PC-3 (cell line): ENCODE results near the gene DPH5. TPM values are rescaled to one million over a fixed set of nuclear protein-coding genes. Genes with fewer than 3 reads are reported as not detected.

ENCODE experiments used
- ATAC-seq: fragments of 200-7000 bp; cut with Tn5 transposase; 2 replicates; pipeline ENCODE4 v1.9.1; 2020; ENCODE audit warnings: mild to moderate bottlenecking, moderate library complexity
- BruUV-seq: library from RNA; stranded (reverse); fragments of 400-500 nt; replicated peaks from 2 replicates; lab custom pipeline; 2021; lab: Mats Ljungman, UMichigan
- CTCF ChIA-PET: fragments of 300-600 bp; sonication (Branson Sonifier 250); formaldehyde crosslinking; loops from one replicate; lab custom pipeline; 2022; ENCODE audit warnings: antibody characterized with exemption; lab: Charles Lee
- POLR2A ChIA-PET: fragments of 300-600 bp; sonication (Branson Sonifier 250); formaldehyde crosslinking; loops from one replicate; lab custom pipeline; 2022; ENCODE audit warnings: antibody characterized with exemption; ENCODE audit not compliant: unreplicated experiment; lab: Charles Lee
- DNase-seq: peaks from one replicate; pipeline ENCODE4 v3.0.0-alpha.2; 2015
- H2AFZ ChIP-seq: fragments of 300-600 bp; sonication (generic); 2 replicates; pipeline ENCODE4 v1.6.0; 2016; ENCODE audit warnings: antibody characterized with exemption, low read length
- H3F3A ChIP-seq: fragments of 300-600 bp; sonication (generic); one replicate; pipeline ENCODE4 v1.6.0; 2017; ENCODE audit warnings: antibody characterized with exemption, low read length, control low read depth, mild to moderate bottlenecking; ENCODE audit not compliant: unreplicated experiment
- H3K27ac ChIP-seq: fragments of 300-600 bp; sonication (generic); 2 replicates; pipeline ENCODE4 v1.5.1; 2016; ENCODE audit warnings: mild to moderate bottlenecking, low read length
- H3K27me3 ChIP-seq: fragments of 300-600 bp; sonication (generic); 2 replicates; pipeline ENCODE4 v1.6.1; 2016; ENCODE audit warnings: low read length, mixed read lengths
- H3K36me3 ChIP-seq: fragments of 300-600 bp; sonication (generic); 2 replicates; pipeline ENCODE4 v1.6.1; 2016; ENCODE audit warnings: low read depth, mixed run types, low read length, mixed read lengths
- H3K4me1 ChIP-seq: fragments of 300-600 bp; sonication (generic); 2 replicates; pipeline ENCODE4 v1.5.1; 2016; ENCODE audit warnings: low read length; ENCODE audit not compliant: insufficient read depth
- H3K4me2 ChIP-seq: fragments of 300-600 bp; sonication (generic); 2 replicates; pipeline ENCODE4 v1.6.0; 2016; ENCODE audit warnings: low read length
- H3K4me3 ChIP-seq: fragments of 300-600 bp; sonication (generic); 2 replicates; pipeline ENCODE4 v1.5.1; 2016; ENCODE audit warnings: mild to moderate bottlenecking, low read length, mixed read lengths
- H3K79me2 ChIP-seq: fragments of 300-600 bp; sonication (generic); 2 replicates; pipeline ENCODE4 v1.6.1; 2017; ENCODE audit warnings: low read length, mixed read lengths
- H3K9ac ChIP-seq: fragments of 300-600 bp; sonication (generic); 2 replicates; pipeline ENCODE4 v1.6.0; 2016; ENCODE audit warnings: mild to moderate bottlenecking, low read length
- H3K9me2 ChIP-seq: fragments of 300-600 bp; sonication (generic); replicated peaks from 2 replicates; pipeline ENCODE4 v1.6.1; 2016; ENCODE audit warnings: mixed run types, low read length, mixed read lengths
- H3K9me3 ChIP-seq: fragments of 300-600 bp; sonication (generic); 2 replicates; pipeline ENCODE4 v1.6.1; 2016; ENCODE audit warnings: low read length, mixed read lengths
- H4K20me1 ChIP-seq: fragments of 300-600 bp; sonication (generic); 2 replicates; pipeline ENCODE4 v1.6.1; 2016; ENCODE audit warnings: low read length, mixed read lengths
- CTCF ChIP-seq: fragments of 300-600 bp; sonication (generic); conservative IDR thresholded peaks from 2 replicates; pipeline ENCODE4 v1.5.1; 2017; ENCODE audit warnings: antibody characterized with exemption, low read depth, mild to moderate bottlenecking, low read length
- EZH2 ChIP-seq: fragments of 300-600 bp; sonication (generic); IDR thresholded peaks from one replicate; pipeline ENCODE4 v1.6.1; 2017; ENCODE audit warnings: antibody characterized with exemption, mild to moderate bottlenecking, low read length; ENCODE audit not compliant: unreplicated experiment
- EZH2phosphoT487 ChIP-seq: fragments of 300-600 bp; sonication (generic); IDR thresholded peaks from 2 replicates; pipeline ENCODE4 v1.6.1; 2018; ENCODE audit warnings: mild to moderate bottlenecking, antibody characterized with exemption, low read length, borderline replicate concordance
- intact Hi-C: fragments of 100-400 bp; cut with micrococcal nuclease; formaldehyde crosslinking; loops from 2 replicates; pipeline ENCODE4 v1.9.0; 2023
- total RNA-seq: library from RNA; depleted of rRNA; stranded (reverse); fragments of >200 nt; gene quantifications from 2 replicates; pipeline ENCODE4 v1.2.3, GENCODE V29; 2014

Gene DPH5
- total RNA-seq, 1 experiment from 2014 or later = 24.9 TPM

GRCh38 chr1:100969327-100969726, 56.3 kb downstream of the DPH5 start:
- no peak overlapping the region for H3K9ac ChIP-seq
- BruUV-seq = no TSS peak
- ATAC-seq (no peak), DNase-seq (no peak)
- no peaks in the 10 kb centered on the region for H3K4me1 ChIP-seq
- TF ChIP-seq EZH2phosphoT487 = no peak
- TF ChIP-seq EZH2 = no peak
- TF ChIP-seq CTCF = no peak
- no peaks in the 10 kb centered on the region for H3K79me2 ChIP-seq
- no peak overlapping the region for H3K27ac ChIP-seq
- no peak overlapping the region for H3K4me3 ChIP-seq
- CTCF ChIA-PET = no interaction called here
- H3K27me3 ChIP-seq = no peaks in the 10 kb centered on the region
- H3K36me3 ChIP-seq = peaks cover 15% of the 10 kb centered on the region; the same call in 1 of the 2 replicates
- intact Hi-C loops = no loop called here
- no peaks in the 10 kb centered on the region for H3K9me2 ChIP-seq
- H2AFZ ChIP-seq = no peak overlapping the region
- POLR2A ChIA-PET = no interaction called here
- no peak overlapping the region for H3K4me2 ChIP-seq
- H4K20me1 ChIP-seq = no peaks in the 10 kb centered on the region
- no peaks in the 10 kb centered on the region for H3K9me3 ChIP-seq
- no peaks in the 10 kb centered on the region for H3F3A ChIP-seq

GRCh38 chr1:100968621-100969020, 57.0 kb downstream of the DPH5 start:
- no peaks in the 10 kb centered on the region for H4K20me1 ChIP-seq
- TF ChIP-seq EZH2phosphoT487 (no peak), EZH2 (no peak), CTCF (no peak)
- POLR2A ChIA-PET = no interaction called here
- DNase-seq = no peak
- H3K27ac ChIP-seq = no peak overlapping the region
- no peak overlapping the region for H3K4me3 ChIP-seq
- no peak for ATAC-seq
- H3K36me3 ChIP-seq = peaks cover 15% of the 10 kb centered on the region; the same call in 1 of the 2 replicates
- no peak overlapping the region for H2AFZ ChIP-seq
- H3F3A ChIP-seq = no peaks in the 10 kb centered on the region
- CTCF ChIA-PET = no interaction called here
- H3K4me2 ChIP-seq = no peak overlapping the region
- BruUV-seq = no TSS peak
- H3K9ac ChIP-seq = no peak overlapping the region
- H3K79me2 ChIP-seq = no peaks in the 10 kb centered on the region
- intact Hi-C loops = no loop called here
- H3K9me3 ChIP-seq = no peaks in the 10 kb centered on the region
- H3K4me1 ChIP-seq = no peaks in the 10 kb centered on the region
- no peaks in the 10 kb centered on the region for H3K27me3 ChIP-seq
- H3K9me2 ChIP-seq = no peaks in the 10 kb centered on the region

GRCh38 chr1:100960098-100960497, 65.5 kb downstream of the DPH5 start:
- Histone ChIP-seq H3K36me3 (peaks cover 17% of the 10 kb centered on the region; the same call in 1 of the 2 replicates), H2AFZ (no peak overlapping the region), H3K4me2 (no peak overlapping the region), H4K20me1 (0 out of 2 replicates have a peak, but pooled peaks cover 5% of the 10 kb centered on the region), H3K27ac (no peak overlapping the region), H3K4me3 (no peak overlapping the region), H3K4me1 (peaks cover 8% of the 10 kb centered on the region), H3K27me3 (no peaks in the 10 kb centered on the region), H3K79me2 (0 out of 2 replicates have a peak, but pooled peaks cover 3% of the 10 kb centered on the region), H3K9me3 (no peaks in the 10 kb centered on the region), H3K9me2 (no peaks in the 10 kb centered on the region), H3K9ac (no peak overlapping the region), H3F3A (peaks cover 6% of the 10 kb centered on the region)
- DNase-seq (no peak), ATAC-seq (no peak)
- ChIA-PET POLR2A (no interaction called here), CTCF (no interaction called here)
- intact Hi-C loops = no loop called here
- BruUV-seq = no TSS peak
- TF ChIP-seq EZH2phosphoT487 (no peak), EZH2 (no peak), CTCF (no peak)
